Endodermal cell (in vitro differentiated cells): ENCODE data around the gene MLST8. TPM values are rescaled to one million over a fixed set of nuclear protein-coding genes. Genes with fewer than 3 reads are reported as not detected.

ENCODE experiments used
- DNase-seq: peaks from one replicate; pipeline ENCODE4 v3.0.0-alpha.2; 2017
- H3K27ac ChIP-seq: 2 replicates; pipeline ENCODE4 v1.5.1; 2013; ENCODE audit warnings: mild to moderate bottlenecking, low read depth, low read length, moderate library complexity
- H3K27me3 ChIP-seq: 2 replicates; pipeline ENCODE4 v1.6.1; 2013; ENCODE audit warnings: mild to moderate bottlenecking, low read length, moderate library complexity; ENCODE audit not compliant: insufficient read depth, control insufficient read depth, poor library complexity, severe bottlenecking
- H3K36me3 ChIP-seq: 2 replicates; pipeline ENCODE4 v1.7.0; 2013; ENCODE audit warnings: mild to moderate bottlenecking, low read length, moderate library complexity; ENCODE audit not compliant: control insufficient read depth, insufficient read depth
- H3K4me1 ChIP-seq: one replicate; pipeline ENCODE4 v1.7.0; 2013; ENCODE audit warnings: low read length; ENCODE audit not compliant: control insufficient read depth, insufficient read depth
- H3K4me3 ChIP-seq: 2 replicates; pipeline ENCODE4 v1.5.1; 2013; ENCODE audit warnings: mild to moderate bottlenecking, low read length, moderate library complexity
- H3K9ac ChIP-seq: 2 replicates; pipeline ENCODE4 v1.6.1; 2013; ENCODE audit warnings: mild to moderate bottlenecking, low read length, moderate library complexity; ENCODE audit not compliant: poor library complexity, severe bottlenecking; ENCODE audit errors: extremely low read depth
- H3K9me3 ChIP-seq: 2 replicates; pipeline ENCODE4 v1.6.1; 2013; ENCODE audit warnings: mild to moderate bottlenecking, low read length, moderate library complexity; ENCODE audit not compliant: control insufficient read depth
- H3K27ac Mint-ChIP-seq: 2 replicates; pipeline ENCODE4 v1.8.0; 2020; ENCODE audit warnings: mixed read lengths
- H3K27me3 Mint-ChIP-seq: 2 replicates; pipeline ENCODE4 v1.8.0; 2021; ENCODE audit warnings: mild to moderate bottlenecking, mixed read lengths; ENCODE audit not compliant: insufficient read depth
- H3K36me3 Mint-ChIP-seq: 2 replicates; pipeline ENCODE4 v1.8.0; 2020; ENCODE audit warnings: low read depth, mixed read lengths
- H3K4me1 Mint-ChIP-seq: 2 replicates; pipeline ENCODE4 v1.8.0; 2020; ENCODE audit warnings: mixed read lengths
- H3K4me3 Mint-ChIP-seq: 2 replicates; pipeline ENCODE4 v1.8.0; 2020; ENCODE audit warnings: mild to moderate bottlenecking, moderate library complexity, mixed read lengths
- H3K9me3 Mint-ChIP-seq: 2 replicates; pipeline ENCODE4 v1.8.0; 2020; ENCODE audit warnings: mild to moderate bottlenecking, mixed read lengths
- WGBS, 2 experiments: methylation state at CpG; one replicate each; pipeline versions ENCODE4 v1.1.5 to v1.1.7; 2013; ENCODE audit warnings: missing lambda C conversion rate in 2 of 2, mixed read lengths in 1 of 2; ENCODE audit not compliant: insufficient coverage in 1 of 2, insufficient read length in 1 of 2; 5-methylcytosine and 5-hydroxymethylcytosine counted together
- total RNA-seq, 2 donors: library from RNA; stranded (reverse); fragmentation: NEBNext Ultra II Directional in 1 of 2; extraction: Animal tissue kit (Norgen Biotek cat#: 25700) in 1 of 2; gene quantifications; 2 replicates in 1 of 2; 3 replicates in 1 of 2; pipeline ENCODE4 v1.2.1, GENCODE V29; 2021
- TF ChIP-seq, protein P1 (sequence below): fragments of 200-600 bp; sonication (generic); conservative IDR thresholded peaks from 2 replicates; pipeline ENCODE4 v1.5.0; 2021; ENCODE audit warnings: antibody characterized with exemption, mild to moderate bottlenecking

Gene MLST8
- total RNA-seq, 2 donors from 2014 or later, result 60.3 to 70.8 TPM

DNA sequence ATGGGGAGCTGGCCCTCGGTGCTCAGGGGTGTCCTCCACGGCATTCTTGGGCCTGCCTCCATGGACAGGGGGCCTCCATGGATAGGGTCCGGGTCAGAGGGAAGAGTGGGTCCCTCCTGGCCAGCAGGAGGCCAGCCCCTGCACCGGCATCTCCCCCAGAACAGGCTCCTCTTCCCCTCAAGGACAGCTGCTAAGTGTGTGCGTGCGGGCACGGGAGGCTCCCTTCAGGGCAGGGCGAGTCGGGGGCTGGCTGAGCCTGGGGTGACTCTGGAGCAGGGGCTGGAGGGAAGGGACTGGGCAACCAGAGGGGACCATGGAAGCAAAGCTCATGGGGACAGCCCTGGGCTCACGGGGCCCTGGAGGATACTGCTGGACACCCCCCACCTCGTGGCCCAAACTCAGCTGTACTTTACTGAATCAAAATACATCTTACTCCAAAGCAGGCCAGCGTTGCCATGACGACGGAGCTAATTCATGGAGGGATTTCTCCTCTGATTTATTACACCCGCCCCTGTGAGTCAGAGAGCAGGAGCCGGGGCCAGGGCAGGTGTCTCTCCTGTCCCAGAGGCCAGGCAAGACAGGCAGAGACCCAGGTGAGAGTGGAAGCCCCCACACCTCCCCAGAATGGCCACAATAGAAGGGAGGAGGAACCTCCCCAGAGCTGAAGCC lies 11.0 kb upstream of the MLST8 start:
- no peak overlapping the region for H3K9ac ChIP-seq
- TF ChIP-seq, protein P1, sequence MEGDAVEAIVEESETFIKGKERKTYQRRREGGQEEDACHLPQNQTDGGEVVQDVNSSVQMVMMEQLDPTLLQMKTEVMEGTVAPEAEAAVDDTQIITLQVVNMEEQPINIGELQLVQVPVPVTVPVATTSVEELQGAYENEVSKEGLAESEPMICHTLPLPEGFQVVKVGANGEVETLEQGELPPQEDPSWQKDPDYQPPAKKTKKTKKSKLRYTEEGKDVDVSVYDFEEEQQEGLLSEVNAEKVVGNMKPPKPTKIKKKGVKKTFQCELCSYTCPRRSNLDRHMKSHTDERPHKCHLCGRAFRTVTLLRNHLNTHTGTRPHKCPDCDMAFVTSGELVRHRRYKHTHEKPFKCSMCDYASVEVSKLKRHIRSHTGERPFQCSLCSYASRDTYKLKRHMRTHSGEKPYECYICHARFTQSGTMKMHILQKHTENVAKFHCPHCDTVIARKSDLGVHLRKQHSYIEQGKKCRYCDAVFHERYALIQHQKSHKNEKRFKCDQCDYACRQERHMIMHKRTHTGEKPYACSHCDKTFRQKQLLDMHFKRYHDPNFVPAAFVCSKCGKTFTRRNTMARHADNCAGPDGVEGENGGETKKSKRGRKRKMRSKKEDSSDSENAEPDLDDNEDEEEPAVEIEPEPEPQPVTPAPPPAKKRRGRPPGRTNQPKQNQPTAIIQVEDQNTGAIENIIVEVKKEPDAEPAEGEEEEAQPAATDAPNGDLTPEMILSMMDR, result no peak
- peaks cover 31% of the 10 kb centered on the region for H3K27me3 Mint-ChIP-seq

DNA sequence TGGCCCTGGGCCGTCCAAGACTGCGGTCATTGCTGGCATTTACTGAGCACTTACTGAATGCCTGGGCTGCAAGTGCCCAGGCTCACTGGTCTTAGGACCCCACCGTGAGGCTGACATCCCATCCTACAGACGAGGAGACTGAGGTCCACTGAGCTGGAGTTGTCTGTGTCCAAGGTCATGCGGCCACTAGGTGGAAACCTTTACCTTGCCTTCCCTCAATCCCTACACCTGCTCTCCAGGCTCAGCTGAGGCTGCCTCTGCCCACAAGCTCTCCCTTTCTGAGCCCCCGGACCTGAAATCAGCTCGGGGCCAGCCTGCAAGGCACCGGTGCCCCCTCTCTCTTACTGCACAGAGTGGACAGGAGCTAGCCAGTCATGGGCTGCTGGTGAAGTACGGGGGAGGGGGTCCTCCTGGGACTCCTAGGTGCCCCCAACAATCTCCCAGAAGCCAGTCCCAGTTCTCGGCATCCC lies 10.4 kb upstream of the MLST8 start:
- H3K4me3 ChIP-seq, result peak overlapping the region; percentile 66
- Mint-ChIP-seq H3K4me3 (peak overlapping the region; percentile 49), H3K4me1 (no peaks in the 10 kb centered on the region), H3K9me3 (no peaks in the 10 kb centered on the region), H3K27ac (peak overlapping the region; percentile 17), H3K27me3 (peaks cover 37% of the 10 kb centered on the region), H3K36me3 (no peaks in the 10 kb centered on the region)
- peak; percentile 90 for DNase-seq
- TF ChIP-seq, protein P1, result peak; percentile 84
- H3K27ac ChIP-seq, result no peak overlapping the region
- no peaks in the 10 kb centered on the region for H3K36me3 ChIP-seq
- H3K9ac ChIP-seq, result no peak overlapping the region
- H3K4me1 ChIP-seq, result peaks cover 7% of the 10 kb centered on the region
- peaks cover 38% of the 10 kb centered on the region for H3K27me3 ChIP-seq
- 19 to 20% methylated on average over 6 to 10 of the region's 10 CpGs for WGBS, 2 experiments
- no peaks in the 10 kb centered on the region for H3K9me3 ChIP-seq

More for the DNA sequence above, 11.0 kb upstream of the MLST8 start:
- Mint-ChIP-seq H3K4me1 (no peaks in the 10 kb centered on the region), H3K36me3 (no peaks in the 10 kb centered on the region), H3K27ac (no peak overlapping the region), H3K9me3 (no peaks in the 10 kb centered on the region), H3K4me3 (no peak overlapping the region)
- H3K9me3 ChIP-seq, result no peaks in the 10 kb centered on the region
- DNase-seq, result no peak
- 77 to 85% methylated on average over 5 to 16 of the region's 16 CpGs for WGBS, 2 experiments
- H3K36me3 ChIP-seq, result no peaks in the 10 kb centered on the region
- peaks cover 35% of the 10 kb centered on the region for H3K27me3 ChIP-seq
- no peak overlapping the region for H3K27ac ChIP-seq
- no peak overlapping the region for H3K4me3 ChIP-seq
- H3K4me1 ChIP-seq, result peaks cover 7% of the 10 kb centered on the region

DNA sequence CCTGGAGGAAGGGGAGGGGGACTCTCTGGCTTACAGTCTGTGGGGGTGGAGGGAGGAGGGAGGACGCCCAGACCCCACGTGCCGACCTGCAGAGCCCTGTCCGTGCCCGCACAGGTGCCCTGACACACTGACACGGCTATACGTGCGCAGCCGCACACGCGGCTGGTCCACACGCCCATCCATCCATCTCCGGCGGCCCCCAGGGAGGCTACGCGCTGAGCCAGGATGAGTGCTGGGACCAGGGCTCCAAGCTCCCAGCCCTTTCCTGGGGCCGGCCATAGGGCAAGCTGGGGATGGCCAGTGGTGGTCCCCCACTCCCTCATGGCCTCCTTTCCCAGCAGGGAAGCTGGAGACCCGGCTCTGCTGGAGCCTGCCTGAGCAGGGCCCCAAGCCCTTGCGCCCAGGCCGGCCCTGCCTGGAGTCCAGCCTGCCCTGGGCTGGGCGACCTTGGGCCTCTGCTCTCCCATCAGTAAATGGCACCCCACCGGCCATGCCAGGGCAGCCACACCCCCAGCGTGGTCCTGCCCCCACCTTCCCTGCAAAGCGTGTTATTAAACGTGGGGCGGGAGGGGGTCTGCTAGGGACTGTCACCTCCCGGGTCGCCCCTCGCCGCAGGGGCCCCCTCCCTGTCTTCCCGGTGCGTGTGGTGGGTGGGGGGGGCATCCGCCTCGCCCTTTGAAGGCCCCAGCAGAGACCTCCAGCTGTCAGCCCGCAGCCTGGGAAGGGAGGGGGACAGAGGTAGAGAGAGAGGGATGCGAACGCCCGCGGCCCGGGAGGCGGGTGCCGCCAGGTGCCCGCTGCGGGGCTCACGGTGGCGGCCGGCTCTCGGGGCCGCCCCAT lies 9.7 kb upstream of the MLST8 start:
- Histone ChIP-seq H3K4me3 (peak overlapping the region; percentile 66), H3K4me1 (peaks cover 7% of the 10 kb centered on the region), H3K9me3 (no peaks in the 10 kb centered on the region), H3K9ac (no peak overlapping the region), H3K36me3 (no peaks in the 10 kb centered on the region), H3K27ac (no peak overlapping the region), H3K27me3 (peaks cover 45% of the 10 kb centered on the region)
- H3K27ac Mint-ChIP-seq, result no peak overlapping the region
- peaks cover 44% of the 10 kb centered on the region for H3K27me3 Mint-ChIP-seq
- no peaks in the 10 kb centered on the region for H3K9me3 Mint-ChIP-seq
- no peaks in the 10 kb centered on the region for H3K36me3 Mint-ChIP-seq
- 5 to 11% methylated on average over 21 to 47 of the region's 49 CpGs for WGBS, 2 experiments
- no peaks in the 10 kb centered on the region for H3K4me1 Mint-ChIP-seq
- peak overlapping the region; percentile 49 for H3K4me3 Mint-ChIP-seq
- DNase-seq, result no peak
- TF ChIP-seq, protein P1, result no peak
